Astrocyte (in vitro differentiated cells and primary cell): ENCODE data around the gene ST6GALNAC2.
"Not testable (repeated sequence)": the region's sequence is repeated elsewhere in the genome, so short reads cannot be mapped to it uniquely, and the experiment has no call there.

Source experiments
- CTCF ChIP-seq: IDR thresholded peaks from 2 replicates; pipeline ENCODE4 v1.5.1; 2011; ENCODE audit warnings: low read depth, mild to moderate bottlenecking, inconsistent platforms, low read length, moderate library complexity; ENCODE audit not compliant: insufficient read depth
- EZH2 ChIP-seq: IDR thresholded peaks from 2 replicates; pipeline ENCODE4 v1.6.1; 2012; ENCODE audit warnings: mild to moderate bottlenecking, low read length, inconsistent platforms; ENCODE audit not compliant: insufficient read depth

DNA sequence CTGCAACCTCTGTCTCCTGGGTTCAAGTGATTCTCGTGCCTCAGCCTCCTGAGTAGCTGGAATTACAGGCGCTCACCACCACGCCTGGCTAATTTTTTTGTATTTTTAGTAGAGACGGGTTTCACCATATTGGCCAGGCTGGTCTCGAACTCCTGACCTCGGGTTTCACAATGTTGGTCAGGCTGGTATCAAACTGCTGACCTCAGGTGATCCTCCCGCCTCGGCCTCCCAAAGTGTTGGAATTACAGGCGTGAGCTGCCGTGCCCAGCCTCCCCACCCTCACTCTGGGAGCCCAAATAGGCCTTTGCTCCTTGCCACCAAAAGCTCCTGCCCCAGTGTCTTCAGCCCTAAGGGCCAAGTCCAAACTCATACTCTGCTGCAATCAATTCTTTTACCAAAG lies 64.0 kb downstream of the ST6GALNAC2 start:
- not testable (repeated sequence) for TF ChIP-seq CTCF, EZH2
